ENCODE data around the gene RBM17.
"Not testable (repeated sequence)": the region's sequence is repeated elsewhere in the genome, so short reads cannot be mapped to it uniquely, and the experiment has no call there.

Gene RBM17

DNA sequence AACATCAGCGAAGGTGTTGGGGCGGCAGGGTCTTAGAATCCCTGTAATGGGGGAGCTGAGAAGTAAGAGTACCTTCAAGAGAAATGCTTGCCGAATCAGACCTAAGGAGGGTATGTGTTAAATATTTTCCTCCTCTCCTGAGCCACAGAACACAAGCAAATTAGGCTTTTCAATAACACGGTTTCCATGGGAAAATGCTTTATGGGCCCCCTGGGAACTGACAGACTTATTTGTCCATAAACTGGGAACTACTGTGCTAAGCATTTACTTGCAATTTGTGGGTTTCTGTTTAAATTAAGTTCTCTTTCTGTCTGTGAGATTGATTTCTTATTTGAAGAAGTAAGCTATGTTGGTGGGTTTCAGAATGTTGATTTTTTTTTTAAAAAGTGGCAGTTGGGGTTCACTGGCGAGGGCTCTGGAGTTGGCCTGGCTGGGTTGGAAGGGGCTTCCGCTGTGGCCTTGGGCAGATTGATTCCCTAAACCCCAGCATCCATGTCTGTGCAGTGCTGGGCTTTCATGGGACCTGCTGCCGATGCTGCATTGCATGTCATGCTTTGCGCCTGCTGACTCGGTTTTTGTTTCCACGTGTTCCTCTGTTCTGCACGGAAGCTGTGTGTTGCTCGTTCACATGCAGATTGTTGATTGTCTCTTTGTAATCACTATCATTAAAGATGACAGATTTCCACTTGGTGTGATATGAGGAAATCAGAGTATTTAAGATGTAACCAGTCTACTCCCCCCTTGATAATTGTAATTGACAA, 7.2 kb downstream of the RBM17 start:
- TF ChIP-seq, protein P1, sequence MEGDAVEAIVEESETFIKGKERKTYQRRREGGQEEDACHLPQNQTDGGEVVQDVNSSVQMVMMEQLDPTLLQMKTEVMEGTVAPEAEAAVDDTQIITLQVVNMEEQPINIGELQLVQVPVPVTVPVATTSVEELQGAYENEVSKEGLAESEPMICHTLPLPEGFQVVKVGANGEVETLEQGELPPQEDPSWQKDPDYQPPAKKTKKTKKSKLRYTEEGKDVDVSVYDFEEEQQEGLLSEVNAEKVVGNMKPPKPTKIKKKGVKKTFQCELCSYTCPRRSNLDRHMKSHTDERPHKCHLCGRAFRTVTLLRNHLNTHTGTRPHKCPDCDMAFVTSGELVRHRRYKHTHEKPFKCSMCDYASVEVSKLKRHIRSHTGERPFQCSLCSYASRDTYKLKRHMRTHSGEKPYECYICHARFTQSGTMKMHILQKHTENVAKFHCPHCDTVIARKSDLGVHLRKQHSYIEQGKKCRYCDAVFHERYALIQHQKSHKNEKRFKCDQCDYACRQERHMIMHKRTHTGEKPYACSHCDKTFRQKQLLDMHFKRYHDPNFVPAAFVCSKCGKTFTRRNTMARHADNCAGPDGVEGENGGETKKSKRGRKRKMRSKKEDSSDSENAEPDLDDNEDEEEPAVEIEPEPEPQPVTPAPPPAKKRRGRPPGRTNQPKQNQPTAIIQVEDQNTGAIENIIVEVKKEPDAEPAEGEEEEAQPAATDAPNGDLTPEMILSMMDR (IDR thresholded peaks at IDR 0.05; ENCODE audit: low read depth, low read length) = no peak
- DNase-seq (ENCODE audit: extremely low read depth, low read depth) = no peak

DNA sequence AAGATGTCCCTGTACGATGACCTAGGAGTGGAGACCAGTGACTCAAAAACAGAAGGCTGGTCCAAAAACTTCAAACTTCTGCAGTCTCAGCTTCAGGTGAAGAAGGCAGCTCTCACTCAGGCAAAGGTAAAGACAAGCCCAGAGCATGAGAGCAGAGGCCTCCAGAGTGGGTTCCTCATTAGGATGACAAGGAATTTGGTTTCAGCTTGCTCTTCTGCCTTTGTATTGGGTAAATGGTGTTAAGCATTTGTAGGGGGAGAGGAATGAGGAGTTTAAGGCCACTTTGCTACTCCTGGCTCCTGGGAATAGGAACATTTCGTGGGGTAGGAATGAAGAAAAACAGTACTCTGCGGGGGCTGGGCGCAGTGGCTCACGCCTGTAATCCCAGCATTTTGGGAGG, 8.2 kb downstream of the RBM17 start:
- DNase-seq (ENCODE audit: extremely low read depth, low read depth) = no peak
- TF ChIP-seq, protein P1 (IDR thresholded peaks at IDR 0.05; ENCODE audit: low read depth, low read length) = no peak

DNA sequence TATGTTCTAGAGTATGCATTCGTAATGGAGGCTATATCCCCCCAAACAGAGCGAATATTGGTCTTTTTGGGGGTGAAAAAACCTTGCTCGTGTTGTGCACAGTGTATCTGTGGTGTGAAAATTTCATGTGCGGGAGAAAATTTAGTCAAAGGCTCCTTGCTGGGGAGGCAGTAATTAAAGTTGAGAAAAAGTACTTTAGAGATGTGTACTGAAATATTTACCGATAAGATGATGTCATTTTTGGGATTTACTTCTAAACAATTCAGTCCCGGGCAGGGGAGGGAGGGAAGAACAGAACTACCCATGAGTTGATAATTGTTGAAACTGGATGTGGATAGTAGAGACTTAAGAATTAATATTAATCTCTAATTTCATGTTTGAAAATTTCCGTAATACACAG, 9.3 kb downstream of the RBM17 start:
- TF ChIP-seq, protein P1 (IDR thresholded peaks at IDR 0.05; ENCODE audit: low read depth, low read length) = no peak
- no peak for DNase-seq (ENCODE audit: extremely low read depth, low read depth)

DNA sequence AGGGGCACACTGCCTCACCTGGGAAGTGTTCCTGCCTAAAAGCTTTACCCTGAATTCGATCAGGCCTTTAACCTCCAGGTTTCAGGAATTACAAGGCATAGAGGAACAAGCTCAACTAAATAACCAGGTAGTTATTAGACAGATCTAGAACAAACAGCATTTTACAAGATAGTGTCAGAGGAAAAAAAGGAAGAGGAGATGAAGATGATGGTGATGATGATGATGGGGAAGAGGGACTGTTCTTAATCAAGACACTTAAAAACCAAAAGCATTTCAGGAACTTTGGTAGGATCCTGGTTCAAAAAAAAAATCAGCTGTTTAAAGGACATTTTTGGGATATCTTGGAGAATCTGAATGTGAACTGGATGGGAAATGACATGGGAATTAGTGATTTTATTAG, 11.5 kb downstream of the RBM17 start:
- DNase-seq (ENCODE audit: extremely low read depth, low read depth) = no peak
- TF ChIP-seq, protein P1 (IDR thresholded peaks at IDR 0.05; ENCODE audit: low read depth, low read length) = no peak

DNA sequence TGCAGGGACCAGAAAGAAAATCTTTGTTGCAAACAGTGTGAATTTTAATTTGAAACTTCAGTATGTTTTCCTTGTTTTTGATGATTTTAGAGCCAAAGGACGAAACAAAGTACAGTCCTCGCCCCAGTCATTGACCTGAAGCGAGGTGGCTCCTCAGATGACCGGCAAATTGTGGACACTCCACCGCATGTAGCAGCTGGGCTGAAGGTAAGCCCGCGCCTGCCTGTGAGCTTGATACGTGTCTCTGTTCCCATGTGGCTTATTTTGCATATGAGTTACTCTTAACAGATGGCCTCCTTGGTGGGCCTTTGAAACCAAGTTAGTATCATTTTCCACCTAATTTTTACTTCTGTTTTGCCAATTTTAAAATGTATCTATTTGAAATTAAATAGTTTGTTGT, 12.3 kb downstream of the RBM17 start:
- TF ChIP-seq, protein P1 (IDR thresholded peaks at IDR 0.05; ENCODE audit: low read depth, low read length) = no peak
- DNase-seq (ENCODE audit: extremely low read depth, low read depth) = no peak

DNA sequence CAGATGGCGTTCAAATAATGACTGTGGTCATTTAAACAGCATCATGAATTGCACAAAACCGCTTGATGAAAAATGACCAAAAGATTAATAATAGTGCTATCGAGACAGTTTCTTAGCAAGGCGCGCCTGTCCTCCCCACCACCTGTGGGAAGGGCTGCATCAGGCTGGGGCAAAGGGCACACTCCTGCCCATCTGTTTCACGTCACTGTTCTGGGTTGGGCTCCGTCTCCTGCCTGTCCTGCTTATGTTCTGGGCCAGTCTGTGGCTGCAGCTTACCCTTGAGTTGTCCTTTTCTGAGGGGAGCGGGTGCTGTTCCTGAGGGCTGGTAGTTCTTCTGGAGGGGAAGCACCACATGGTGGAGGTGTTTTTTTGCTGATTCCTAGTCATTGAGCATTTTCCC, 13.3 kb downstream of the RBM17 start:
- TF ChIP-seq, protein P1 (IDR thresholded peaks at IDR 0.05; ENCODE audit: low read depth, low read length) = no peak
- DNase-seq (ENCODE audit: extremely low read depth, low read depth) = no peak

DNA sequence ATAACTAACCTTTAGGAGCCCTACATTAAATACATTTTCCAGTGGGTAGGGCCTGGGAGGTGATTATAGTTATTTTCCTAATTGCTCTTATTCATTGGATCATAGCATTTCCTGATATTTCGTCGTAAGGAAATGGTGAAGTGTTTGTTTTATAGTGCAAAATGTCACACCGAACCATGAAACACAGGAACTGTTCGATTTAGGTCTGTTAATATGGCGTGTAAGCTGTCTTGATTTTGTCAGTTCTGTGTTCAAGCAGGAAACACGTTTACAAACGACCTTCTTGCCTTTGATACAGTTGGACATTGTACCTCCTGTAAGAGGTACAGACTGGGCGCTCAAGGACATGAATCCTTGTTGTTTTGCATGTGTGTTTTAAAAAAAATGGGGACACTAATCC, 14.8 kb downstream of the RBM17 start:
- TF ChIP-seq, protein P1 (IDR thresholded peaks at IDR 0.05; ENCODE audit: low read depth, low read length) = no peak
- DNase-seq (ENCODE audit: extremely low read depth, low read depth) = no peak

- DNase-seq (ENCODE audit: extremely low read depth, low read depth) = not testable (repeated sequence)
These were observed 18.8 kb downstream of the RBM17 start for GRCh38 chr10:6107616-6108015.
